ENCODE data around the gene HMGXB3.
"Not testable (repeated sequence)": the region's sequence is repeated elsewhere in the genome, so short reads cannot be mapped to it uniquely, and the experiment has no call there.

The HMGXB3 gene

DNA sequence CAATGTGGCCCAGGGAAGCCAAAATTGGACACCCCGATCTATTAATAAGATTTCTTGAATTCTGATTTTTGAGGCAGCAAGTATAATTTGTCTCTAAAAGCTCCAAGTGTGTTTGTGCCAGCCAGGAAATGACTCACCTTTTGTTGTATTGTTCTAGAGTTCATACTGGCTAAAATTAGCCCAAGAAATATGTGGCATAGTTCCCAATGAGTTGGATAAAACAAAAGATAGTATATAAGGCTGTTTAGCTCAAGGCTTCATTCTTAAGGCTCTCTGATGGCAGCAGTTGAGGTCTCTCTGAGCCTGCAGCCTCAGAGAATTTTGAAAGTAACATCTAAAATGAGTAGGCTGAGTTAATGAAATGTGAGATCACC lies 21.6 kb downstream of the HMGXB3 start:
- no peak for DNase-seq (ENCODE audit: low spot score)

DNA sequence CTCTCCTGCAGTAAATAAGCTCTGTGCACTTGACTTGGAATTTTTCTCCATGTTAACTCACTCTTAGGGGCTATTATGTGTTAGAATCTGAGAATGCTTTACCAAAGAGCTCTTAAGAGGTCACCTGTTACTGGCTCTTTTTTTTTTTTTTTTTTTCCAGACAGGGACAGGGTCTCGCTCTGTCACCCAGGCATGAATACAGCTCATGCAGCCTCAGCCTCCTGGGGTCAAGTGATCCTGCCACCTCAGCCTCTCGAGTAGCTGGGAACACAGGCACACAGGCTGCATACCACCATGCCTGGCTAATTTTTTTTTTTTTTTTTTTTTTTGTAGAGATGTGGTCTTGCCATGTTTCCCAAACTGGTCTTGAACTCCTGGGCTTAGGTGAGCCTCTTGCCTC lies 22.1 kb downstream of the HMGXB3 start:
- DNase-seq (ENCODE audit: low spot score) = no peak

DNA sequence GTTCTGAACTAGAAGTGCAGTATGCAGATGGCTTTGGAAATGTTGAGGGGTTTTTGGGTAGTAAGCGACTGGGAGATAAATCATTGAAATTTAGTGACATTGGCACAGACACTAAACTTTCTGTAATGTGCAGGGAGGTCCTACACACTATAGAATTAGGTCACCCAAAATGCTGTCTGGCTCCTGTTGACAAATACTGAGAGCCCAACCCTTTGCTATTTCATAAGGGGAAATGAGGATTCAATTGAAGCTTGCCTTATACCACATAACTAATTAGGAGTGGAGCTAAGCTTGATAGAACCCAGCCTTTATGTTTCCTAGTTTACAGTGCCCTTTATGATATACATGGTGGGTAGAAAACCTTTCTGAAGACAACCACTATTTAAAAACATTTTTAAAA lies 22.6 kb downstream of the HMGXB3 start:
- no peak for DNase-seq (ENCODE audit: low spot score)

DNA sequence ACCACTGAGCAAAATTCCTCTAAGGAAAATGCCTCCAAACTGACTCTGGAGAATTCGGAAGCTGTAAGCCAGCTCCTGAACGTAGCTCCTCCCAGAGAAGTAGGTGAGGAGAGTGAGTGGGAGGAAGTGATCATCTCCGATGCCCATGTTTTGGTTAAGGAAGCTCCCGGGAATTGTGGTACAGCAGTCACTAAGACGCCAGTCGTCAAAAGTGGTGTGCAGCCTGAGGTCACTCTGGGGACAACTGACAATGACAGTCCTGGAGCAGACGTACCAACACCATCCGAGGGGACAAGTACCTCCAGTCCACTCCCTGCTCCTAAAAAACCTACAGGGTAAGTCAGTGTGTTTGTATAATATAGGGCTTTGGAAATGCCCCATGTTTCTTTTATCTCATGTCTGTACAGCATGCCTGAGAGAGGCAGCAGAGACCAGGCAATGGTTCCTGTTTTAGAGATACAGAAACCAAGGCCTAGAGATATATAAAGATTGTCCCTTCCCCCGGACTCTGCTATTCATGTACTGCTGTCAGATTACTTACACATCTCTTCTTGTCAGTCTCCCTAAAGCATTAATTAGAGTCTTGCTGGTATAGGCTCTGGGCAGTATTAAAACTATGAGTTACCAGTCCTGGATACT lies 23.9 kb downstream of the HMGXB3 start:
- DNase-seq (ENCODE audit: low spot score) = no peak

DNA sequence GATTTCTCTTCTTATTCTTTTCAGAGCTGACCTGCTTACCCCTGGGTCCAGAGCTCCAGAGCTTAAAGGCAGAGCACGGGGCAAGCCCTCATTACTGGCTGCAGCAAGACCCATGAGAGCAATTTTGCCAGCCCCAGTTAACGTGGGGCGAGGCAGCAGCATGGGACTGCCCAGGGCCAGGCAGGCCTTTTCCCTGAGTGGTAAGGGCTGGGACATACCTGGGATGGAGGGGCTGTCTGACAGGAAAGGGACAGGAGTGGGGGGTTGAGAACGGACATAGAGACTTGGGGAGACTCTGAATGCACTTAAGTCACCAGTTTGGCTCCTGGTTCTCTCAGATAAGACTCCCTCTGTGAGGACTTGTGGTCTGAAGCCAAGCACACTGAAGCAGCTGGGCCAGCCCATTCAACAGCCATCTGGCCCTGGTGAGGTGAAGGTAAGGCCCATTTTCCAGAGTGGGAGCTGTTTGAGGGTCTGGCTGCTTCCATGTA lies 26.2 kb downstream of the HMGXB3 start:
- DNase-seq (ENCODE audit: low spot score) = no peak

DNA sequence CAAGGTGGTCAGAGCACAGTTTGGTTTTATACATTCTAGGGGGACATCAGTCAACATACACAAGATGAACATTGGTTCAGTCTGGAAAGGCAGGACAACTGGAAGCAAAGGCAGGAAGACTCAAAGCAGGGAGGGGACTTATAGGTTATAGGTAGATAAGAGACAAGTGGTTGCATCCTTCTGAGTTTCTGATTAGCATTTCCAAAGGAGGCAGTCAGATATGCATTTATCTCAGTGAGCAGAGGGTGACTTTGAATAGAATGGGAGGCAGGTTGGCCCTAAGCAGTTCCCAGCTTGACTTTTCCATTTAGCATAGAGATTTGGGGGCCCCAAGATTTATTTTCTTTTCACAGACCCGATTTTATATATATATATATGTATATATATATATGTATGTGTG lies 27.5 kb downstream of the HMGXB3 start:
- not testable (repeated sequence) for DNase-seq (ENCODE audit: low spot score)

DNA sequence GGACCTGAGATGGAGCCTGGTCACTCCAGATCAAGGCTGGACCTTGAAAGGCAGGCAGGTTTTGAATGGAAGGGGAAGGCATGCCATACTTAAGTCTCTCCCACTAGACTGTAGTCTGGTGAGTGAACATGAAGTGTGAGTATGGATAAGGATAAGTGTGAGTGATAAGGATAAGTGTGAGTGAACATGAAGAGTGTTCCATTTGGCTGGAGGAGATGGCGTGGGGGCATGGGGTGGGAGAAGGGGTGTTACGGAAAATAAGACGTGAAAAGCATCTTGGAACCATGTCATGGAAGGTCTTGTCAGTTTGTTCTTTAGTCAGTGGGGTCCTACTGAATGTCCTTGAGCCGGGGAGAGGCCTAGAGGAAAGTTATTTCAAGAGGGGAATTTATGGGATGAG lies 32.8 kb downstream of the HMGXB3 start:
- DNase-seq (ENCODE audit: low spot score) = no peak

DNA sequence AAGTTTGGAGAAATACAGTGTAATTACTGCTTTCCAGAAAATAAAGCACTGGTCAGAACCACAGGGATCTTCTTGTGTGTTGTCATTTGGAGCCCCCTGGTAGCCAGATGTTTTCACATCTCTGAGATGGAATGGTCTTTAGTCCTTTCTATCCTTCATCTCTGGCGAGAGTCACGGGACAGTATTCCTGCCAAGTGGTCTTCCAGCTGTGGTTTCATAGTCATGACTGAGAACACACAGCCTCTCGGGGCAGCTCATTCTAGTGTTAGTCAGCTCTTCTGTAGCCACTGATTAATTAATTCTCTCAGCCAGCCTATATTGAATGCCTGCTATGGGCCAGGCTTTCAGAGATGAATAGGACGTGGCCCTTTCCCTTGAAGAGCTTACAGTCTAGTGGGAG lies 34.1 kb downstream of the HMGXB3 start:
- no peak for DNase-seq (ENCODE audit: low spot score)

DNA sequence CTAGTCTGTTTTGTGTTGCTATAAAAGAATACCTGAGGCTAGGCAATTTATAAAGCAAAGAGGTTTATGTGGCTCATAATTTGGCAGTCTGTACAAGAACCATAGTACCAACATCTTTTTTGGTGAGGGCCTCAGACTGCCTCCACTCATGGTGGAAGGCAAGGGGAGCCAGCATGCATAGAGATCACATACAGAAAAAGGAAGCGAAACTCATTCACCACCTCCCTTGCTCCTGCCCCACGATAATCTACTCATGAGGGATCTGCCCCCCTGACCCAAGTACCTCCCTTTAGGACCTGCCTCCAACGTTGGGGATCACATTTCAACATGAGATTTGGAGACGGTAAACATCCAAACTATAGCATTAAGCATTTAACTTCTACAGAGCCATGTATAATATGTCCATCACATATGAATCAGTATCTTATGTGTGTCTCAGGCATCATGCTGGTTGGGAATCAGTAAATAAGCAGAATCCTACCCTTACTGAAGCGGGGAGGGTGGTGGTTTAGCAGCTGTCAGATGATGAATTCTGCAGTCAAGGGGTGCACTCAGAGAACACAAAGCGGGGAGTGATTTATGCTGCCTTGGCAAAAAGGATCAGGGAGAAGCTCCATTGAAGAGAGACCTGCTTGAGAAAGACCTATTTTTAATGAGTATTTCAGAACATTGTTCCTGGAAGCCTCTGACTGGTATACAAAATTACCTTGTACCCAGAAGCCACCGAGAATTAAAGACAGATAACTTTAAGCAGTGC lies 34.8 kb downstream of the HMGXB3 start:
- no peak for DNase-seq (ENCODE audit: low spot score)

DNA sequence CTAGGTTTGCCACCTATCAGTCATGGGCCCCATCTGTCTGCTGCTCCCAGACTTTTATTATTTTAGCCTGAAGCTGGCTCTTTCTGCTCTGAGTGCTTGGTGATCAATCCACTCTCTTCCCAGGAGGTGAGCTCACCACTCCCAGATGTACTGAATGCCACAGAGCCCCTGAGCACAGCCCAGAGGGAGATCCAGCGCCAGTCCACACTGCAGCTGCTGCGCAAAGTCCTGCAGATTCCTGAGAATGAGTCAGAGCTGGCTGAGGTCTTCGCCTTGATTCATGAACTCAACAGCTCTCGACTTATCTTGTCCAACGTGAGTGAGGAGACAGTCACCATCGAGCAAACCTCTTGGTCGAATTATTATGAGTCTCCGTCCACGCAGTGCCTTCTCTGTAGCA lies 36.0 kb downstream of the HMGXB3 start:
- no peak for DNase-seq (ENCODE audit: low spot score)

DNA sequence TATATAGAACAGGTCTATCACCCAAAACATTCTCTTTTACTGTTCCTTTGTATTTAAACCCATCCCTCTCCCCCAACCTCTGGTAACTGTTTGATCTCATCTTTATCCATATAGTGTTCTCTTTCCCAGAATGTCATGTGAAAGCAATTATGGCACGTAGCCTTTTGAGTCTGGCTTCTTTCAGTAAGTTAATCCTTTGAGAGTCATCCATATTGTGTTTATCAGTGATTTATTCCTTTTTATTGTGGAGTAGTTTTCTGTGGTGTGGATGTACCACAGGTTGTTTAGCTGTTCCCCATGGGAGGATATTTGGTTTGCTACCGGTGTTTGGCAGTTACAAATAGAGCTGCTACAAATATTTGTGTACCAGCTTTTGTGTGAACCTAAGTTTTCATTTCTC lies 38.0 kb downstream of the HMGXB3 start:
- no peak for DNase-seq (ENCODE audit: low spot score)

DNA sequence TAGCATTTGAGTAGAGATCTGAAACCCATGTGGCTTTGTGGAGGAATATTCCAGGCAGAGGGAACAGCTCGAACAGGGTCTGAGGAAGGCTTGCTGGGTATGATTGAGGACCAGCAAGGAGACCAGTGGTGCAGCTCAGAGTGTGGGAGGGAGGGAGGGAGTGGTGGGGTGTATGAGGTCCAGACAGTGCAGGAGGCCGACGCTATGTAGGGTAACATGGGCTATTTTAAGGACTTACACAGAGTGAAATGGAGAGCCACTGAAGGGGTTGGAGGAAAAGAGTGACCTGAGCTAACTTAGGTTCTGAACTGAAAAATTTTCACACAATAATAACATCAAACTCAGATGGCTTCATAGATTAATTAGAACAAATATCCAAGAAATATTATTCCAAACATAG lies 41.9 kb downstream of the HMGXB3 start:
- no peak for DNase-seq (ENCODE audit: low spot score)

DNA sequence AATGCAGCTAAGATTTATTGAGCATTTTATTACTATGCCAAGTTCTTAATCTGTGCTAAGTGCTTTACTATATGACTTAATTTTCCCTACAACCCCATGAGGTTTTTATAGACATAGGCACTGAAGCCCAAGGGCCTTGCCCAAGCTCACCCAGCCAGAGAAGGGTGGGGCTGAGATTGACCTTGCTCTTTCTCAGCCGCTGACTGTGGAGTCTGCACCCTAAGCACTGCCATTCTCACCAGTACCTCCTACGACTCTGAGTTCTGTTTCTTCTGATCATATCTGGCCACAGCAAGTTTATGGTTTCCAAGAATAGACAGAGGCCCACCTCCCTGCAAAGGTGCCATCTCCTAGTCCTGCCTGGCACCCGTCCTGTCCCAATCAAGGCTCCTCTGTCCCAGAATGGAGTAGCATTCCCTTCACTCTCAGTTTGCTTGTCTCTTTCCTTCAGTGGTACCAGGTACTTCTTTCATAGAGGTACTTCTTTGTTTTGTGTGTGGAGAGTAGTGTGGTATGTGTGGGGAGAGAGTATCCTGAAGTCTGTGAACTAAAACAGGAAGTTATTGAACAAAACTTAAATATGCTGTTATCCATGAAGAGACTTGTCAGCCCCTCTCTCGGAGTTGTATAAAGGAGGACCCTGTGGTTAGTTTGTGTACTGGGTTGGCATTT lies 43.3 kb downstream of the HMGXB3 start:
- no peak for DNase-seq (ENCODE audit: low spot score)

DNA sequence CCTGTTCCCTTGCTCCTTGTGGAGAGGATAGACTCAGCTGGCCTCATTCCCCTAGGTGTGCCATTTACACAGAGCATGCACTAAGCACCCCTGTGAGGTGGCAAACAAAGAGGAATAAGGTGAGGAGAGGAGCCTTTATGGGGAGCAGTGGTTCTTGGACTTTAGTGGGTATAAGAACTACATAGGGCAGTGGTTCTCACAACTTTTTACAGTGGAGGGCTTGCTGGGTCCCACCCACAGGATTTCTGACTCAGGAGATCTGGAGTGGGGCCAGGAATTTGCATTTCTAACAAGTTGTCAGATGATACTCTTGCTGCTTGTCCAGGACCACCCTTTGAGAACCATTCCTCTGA lies 43.8 kb downstream of the HMGXB3 start:
- no peak for DNase-seq (ENCODE audit: low spot score)

DNA sequence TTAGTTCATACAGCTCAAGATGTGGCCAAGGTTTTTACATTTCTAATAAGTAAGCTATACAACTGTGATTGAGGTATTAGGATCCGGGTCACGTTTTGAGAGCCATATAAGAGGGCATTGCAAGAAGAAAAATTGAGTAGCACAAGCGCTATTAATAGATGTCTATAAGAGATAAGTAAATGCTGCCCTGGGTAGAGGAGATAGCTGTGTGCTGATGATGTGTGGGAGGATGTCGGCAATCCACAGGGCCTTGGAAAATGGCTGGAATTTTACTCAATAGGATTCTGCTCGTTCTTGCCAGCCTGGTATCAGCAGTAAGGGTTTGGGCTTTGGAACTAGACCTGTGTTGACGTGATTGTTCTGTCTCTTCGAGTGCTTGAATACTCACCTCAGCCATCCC lies 44.2 kb downstream of the HMGXB3 start:
- no peak for DNase-seq (ENCODE audit: low spot score)

DNA sequence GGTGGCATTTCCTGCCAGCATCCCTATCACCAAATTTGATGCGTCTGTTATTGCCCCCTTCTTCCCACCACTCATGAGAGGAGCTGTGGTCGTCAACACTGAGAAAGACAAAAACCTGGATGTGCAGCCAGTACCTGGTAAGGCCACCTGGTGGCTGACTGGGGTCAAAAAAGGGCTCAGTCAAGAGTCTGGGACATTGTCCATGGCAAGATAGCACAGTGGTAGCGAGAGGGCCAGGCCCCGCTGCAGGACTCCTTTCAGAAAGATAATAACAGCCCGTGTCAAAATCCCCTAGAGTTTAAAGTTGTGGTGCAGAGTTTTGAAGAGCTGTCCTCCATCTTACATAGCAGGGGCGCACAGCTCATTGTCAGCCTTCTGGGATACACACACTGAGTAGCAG lies 45.0 kb downstream of the HMGXB3 start:
- DNase-seq (ENCODE audit: low spot score) = no peak

DNA sequence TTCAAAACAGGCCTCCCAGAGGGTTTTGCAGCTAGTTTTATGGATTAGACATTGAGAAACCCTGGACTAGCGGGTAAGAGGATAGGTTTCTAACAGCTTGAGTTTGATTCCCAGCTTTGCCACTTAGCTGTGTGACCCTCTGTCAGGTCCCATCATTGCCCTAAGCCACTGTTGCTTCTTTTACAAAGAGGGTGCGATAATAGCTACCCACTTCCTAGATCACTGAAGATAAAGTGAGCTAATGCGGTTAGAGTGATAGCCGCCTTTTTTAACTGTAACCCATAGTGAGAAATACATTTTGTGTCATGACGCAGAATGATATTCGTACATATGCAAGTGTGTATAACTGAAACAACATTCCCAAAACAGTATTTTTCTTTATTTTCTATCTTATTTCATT lies 45.5 kb downstream of the HMGXB3 start:
- DNase-seq (ENCODE audit: low spot score) = no peak

DNA sequence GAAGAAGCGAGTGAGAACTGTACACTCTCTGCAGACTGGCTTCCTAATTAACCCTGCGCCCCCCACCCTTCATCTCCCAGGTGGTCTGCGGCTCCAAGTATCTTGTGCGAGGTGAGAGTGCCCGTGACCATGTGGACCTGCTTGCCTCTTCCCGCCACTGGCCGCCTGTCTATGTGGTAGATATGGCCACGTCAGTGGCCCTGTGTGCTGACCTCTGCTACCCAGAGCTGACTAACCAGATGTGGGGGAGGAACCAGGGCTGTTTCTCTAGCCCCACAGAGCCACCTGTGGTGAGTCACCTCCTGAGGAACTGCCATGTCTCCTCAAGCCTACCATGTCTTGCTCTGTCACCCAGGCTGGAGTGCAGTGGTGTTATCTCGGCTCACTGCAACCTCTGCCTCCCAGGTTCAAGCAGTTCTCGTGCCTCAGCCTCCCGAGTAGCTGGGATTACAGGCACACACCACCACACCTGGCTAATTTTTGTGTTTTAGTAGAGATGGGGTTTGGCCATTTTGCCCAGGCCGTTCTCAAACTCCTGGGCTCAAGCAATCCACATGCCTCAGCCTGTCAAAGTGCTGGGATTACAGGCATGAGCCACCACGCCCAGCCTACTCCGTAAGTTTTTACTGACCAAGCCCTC lies 49.8 kb downstream of the HMGXB3 start:
- DNase-seq (ENCODE audit: low spot score) = not testable (repeated sequence)

DNA sequence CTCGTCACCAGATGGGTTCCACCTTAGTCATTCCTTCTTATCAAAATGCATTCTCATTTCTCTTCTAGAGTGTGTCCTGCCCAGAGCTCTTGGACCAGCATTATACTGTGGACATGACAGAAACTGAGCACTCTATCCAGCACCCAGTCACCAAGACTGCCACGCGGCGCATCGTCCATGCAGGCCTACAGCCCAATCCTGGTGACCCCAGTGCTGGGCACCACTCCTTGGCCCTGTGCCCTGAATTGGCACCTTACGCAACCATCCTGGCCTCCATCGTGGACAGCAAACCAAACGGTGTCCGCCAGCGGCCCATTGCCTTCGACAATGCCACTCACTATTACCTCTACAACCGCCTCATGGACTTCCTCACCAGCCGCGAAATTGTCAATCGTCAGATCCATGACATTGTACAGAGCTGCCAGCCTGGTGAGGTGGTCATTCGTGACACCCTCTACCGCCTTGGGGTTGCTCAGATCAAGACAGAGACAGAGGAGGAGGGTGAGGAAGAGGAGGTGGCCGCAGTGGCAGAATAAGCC lies 51.2 kb downstream of the HMGXB3 start:
- no peak for DNase-seq (ENCODE audit: low spot score)

DNA sequence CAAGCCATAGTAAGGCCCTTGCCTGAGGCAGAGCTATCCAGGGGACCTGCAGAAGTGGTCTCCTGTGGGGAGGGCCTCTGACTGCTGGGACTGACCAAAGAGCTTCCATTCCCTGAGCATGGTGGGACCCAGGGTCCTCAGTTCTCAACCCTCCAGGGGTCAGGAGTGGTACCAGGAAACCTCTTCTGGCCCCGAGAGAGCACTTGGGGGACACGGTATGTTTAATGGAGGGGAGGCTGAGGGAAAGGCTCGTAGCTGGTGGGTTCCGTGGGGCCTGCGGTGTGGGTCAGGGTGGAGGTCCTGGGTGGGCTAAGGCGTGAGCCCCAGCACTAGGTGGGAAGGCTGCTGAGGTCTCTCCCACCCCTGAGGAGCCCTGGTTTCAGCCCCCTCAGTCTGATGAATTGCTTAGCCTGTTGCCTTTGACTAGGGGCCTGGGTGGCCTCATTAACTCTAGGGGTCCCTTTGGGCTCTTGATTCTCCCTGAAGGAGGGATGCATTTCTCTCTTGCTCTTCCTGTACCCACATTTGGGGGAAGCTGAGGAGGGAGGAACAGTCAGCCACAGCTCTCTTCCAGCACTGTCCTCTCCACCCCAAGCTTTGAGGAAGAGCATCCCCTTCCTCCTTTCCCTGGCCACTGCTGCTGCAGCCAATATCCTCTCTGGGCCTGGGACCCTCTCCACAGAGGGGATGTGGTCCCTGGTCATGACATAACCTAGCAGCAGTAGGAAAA lies 51.9 kb downstream of the HMGXB3 start:
- no peak for DNase-seq (ENCODE audit: low spot score)

DNA sequence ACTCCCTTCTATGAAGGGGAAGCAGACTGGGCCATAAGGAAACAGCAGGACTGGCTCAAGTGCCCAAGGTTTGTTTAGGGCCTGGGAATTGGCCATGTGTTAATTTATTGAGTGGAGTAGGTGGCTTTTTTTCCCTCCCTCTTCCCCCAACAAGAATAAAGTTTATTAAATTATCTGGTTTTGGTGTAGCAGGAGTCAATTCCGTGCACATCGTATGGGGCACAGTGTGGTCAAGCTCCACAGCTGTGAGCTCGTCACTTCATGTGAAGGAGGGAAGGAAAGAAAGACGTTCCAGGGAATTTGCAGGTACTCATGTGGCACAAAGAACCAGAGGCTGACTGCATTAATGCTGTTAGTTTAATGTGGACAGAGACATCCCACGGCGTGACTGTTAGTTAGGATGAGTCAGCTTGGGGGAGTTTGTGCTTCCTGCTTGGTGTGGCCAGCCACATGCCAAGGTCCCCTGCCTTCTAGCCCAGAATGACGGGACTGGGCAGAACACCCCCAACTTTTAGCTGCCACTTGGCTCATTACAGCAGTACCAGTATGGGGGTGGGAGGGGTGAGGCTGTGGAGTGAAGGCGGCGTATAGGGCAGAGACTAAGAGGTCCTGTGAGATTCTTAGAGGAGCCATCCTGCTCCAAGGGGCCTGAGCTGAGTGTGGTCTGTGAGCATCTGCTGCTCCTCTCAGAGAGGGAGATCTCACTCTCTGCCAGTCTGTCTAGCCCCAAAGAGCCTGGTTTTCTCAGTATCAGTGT lies 52.6 kb downstream of the HMGXB3 start:
- DNase-seq (ENCODE audit: low spot score) = no peak
